DND-41 (cell line): ENCODE measurements around the gene LTA.
A peak's percentile ranks its signal among the peaks of the same experiment; 100 is the strongest.

Experiments
- ATAC-seq: fragments of 200-7000 bp; cut with Tn5 transposase; 3 replicates; pipeline ENCODE4 v1.9.1; 2021; ENCODE audit warnings: low read depth; ENCODE audit not compliant: insufficient read depth
- DNase-seq: peaks from one replicate; pipeline ENCODE4 v3.0.0-alpha.2; 2020
- H2AFZ ChIP-seq: 2 replicates; pipeline ENCODE4 v1.6.0; 2012; ENCODE audit warnings: low read depth, low read length
- H3K27ac ChIP-seq: 2 replicates; pipeline ENCODE4 v1.5.1; 2012; ENCODE audit warnings: low read length, inconsistent platforms
- H3K27me3 ChIP-seq: fragments of 200-600 bp; sonication (generic); 2 replicates; pipeline ENCODE4 v1.6.0; 2012; ENCODE audit warnings: low read length, mild to moderate bottlenecking, inconsistent platforms; ENCODE audit not compliant: insufficient read depth, poor library complexity
- H3K36me3 ChIP-seq: 2 replicates; pipeline ENCODE4 v1.5.1; 2012; ENCODE audit warnings: low read length, inconsistent platforms; ENCODE audit not compliant: insufficient read depth
- H3K4me1 ChIP-seq: 2 replicates; pipeline ENCODE4 v1.5.1; 2012; ENCODE audit warnings: mild to moderate bottlenecking, low read length; ENCODE audit not compliant: insufficient read depth
- H3K4me2 ChIP-seq: 2 replicates; pipeline ENCODE4 v1.6.0; 2012; ENCODE audit warnings: mild to moderate bottlenecking, moderate library complexity, low read length, inconsistent platforms; ENCODE audit not compliant: insufficient read depth
- H3K4me3 ChIP-seq, 2 experiments: fragments of 200-600 bp in 1 of 2; shearing (Covaris generic) in 1 of 2; 2 replicates each; pipeline ENCODE4 v1.5.1; 2012 to 2016; ENCODE audit warnings: inconsistent platforms in 2 of 2, low read length in 2 of 2, mild to moderate bottlenecking in 2 of 2, low read depth in 1 of 2, moderate library complexity in 1 of 2
- H3K79me2 ChIP-seq: 2 replicates; pipeline ENCODE4 v1.6.0; 2012; ENCODE audit warnings: low read length, inconsistent platforms; ENCODE audit not compliant: insufficient read depth
- H3K9ac ChIP-seq: 2 replicates; pipeline ENCODE4 v1.6.0; 2012; ENCODE audit warnings: low read depth, mild to moderate bottlenecking, inconsistent platforms, low read length, moderate library complexity
- H3K9me3 ChIP-seq: 2 replicates; pipeline ENCODE4 v1.5.1; 2012; ENCODE audit warnings: low read length, moderate library complexity, mild to moderate bottlenecking, inconsistent platforms; ENCODE audit not compliant: insufficient read depth, severe bottlenecking
- H4K20me1 ChIP-seq: 2 replicates; pipeline ENCODE4 v1.6.0; 2012; ENCODE audit warnings: low read length; ENCODE audit not compliant: insufficient read depth
- CTCF ChIP-seq: IDR thresholded peaks from 2 replicates; pipeline ENCODE4 v1.5.1; 2012; ENCODE audit warnings: borderline replicate concordance, low read length, moderate library complexity, mild to moderate bottlenecking; ENCODE audit not compliant: poor library complexity, severe bottlenecking; ENCODE audit errors: extremely low read depth
- EZH2 ChIP-seq: IDR thresholded peaks from 3 replicates; pipeline ENCODE4 v1.6.1; 2012; ENCODE audit warnings: borderline replicate concordance, low read depth, mild to moderate bottlenecking, moderate library complexity, low read length, inconsistent platforms; ENCODE audit not compliant: severe bottlenecking

Gene LTA

GRCh38 chr6:31610968-31611367 lies 38.9 kb downstream of the LTA start:
- Histone ChIP-seq H3K9ac (no peak overlapping the region), H3K27me3 (no peaks in the 10 kb centered on the region), H2AFZ (no peak overlapping the region), H3K9me3 (no peaks in the 10 kb centered on the region), H4K20me1 (no peaks in the 10 kb centered on the region), H3K4me3 (no peak overlapping the region), H3K4me1 (peaks cover 19% of the 10 kb centered on the region), H3K36me3 (no peaks in the 10 kb centered on the region), H3K27ac (no peak overlapping the region), H3K79me2 (peaks cover 7% of the 10 kb centered on the region), H3K4me2 (no peak overlapping the region)
- ATAC-seq (no peak), DNase-seq (no peak)
- TF ChIP-seq EZH2, result no peak
- no peak for TF ChIP-seq CTCF

- no peak overlapping the region for H3K27ac ChIP-seq
Measured at GRCh38 chr6:31614075-31614619, 42.1 kb downstream of the LTA start.

GRCh38 chr6:31614684-31615578 lies 42.8 kb downstream of the LTA start, which contains the start of gene AIF1:
TSS of gene AIF1 (plus strand) at chr6:31615234. CDS start at chr6:31615330, 96 bp downstream.
- H2AFZ ChIP-seq, result peak within 1 kb of the TSS; percentile 74
- peak within 1 kb of the TSS; percentile 14 to 64; a peak in 3 of 4 replicates for H3K4me3 ChIP-seq
- no peaks in the 10 kb centered on the region for H4K20me1 ChIP-seq
- H3K36me3 ChIP-seq, result no peaks in the 10 kb centered on the region
- H3K27ac ChIP-seq, result peak within 1 kb of the TSS; percentile 95
- H3K9ac ChIP-seq, result peak within 1 kb of the TSS; percentile 75
- H3K27me3 ChIP-seq, result no peaks in the 10 kb centered on the region
- peaks cover 19% of the 10 kb centered on the region for H3K79me2 ChIP-seq
- TF ChIP-seq CTCF (no peak), EZH2 (no peak)
- ATAC-seq (no peak), DNase-seq (no peak)
- H3K9me3 ChIP-seq, result no peaks in the 10 kb centered on the region
- H3K4me2 ChIP-seq, result peak within 1 kb of the TSS; percentile 71
- peaks cover 40% of the 10 kb centered on the region for H3K4me1 ChIP-seq

More at GRCh38 chr6:31614075-31614619, 42.1 kb downstream of the LTA start:
- Histone ChIP-seq H3K27me3 (no peaks in the 10 kb centered on the region), H3K4me2 (no peak overlapping the region), H3K4me3 (no peak overlapping the region), H3K9ac (no peak overlapping the region), H3K4me1 (peaks cover 34% of the 10 kb centered on the region), H4K20me1 (no peaks in the 10 kb centered on the region), H2AFZ (no peak overlapping the region), H3K36me3 (no peaks in the 10 kb centered on the region), H3K79me2 (peaks cover 15% of the 10 kb centered on the region), H3K9me3 (no peaks in the 10 kb centered on the region)
- TF ChIP-seq CTCF, result no peak
- no peak for TF ChIP-seq EZH2
- DNase-seq (no peak), ATAC-seq (no peak)
